ENCODE measurements around the gene AGO4. TPM values are rescaled to one million over a fixed set of nuclear protein-coding genes. Genes with fewer than 3 reads are reported as not detected.

AGO4 gene
- total and polyA plus RNA-seq, 2 experiments from 2014 or later, result 5.2 to 12.4 TPM

GRCh38 chr1:35847935-35848565, 40.2 kb downstream of the AGO4 start:
- DNase-seq (ENCODE audit: low spot score), result no peak
- Histone ChIP-seq H3K27ac (no peak overlapping the region), H3K4me3 (no peak overlapping the region), H3K9me3 (ENCODE audit: low read depth) (no peaks in the 10 kb centered on the region), H3K36me3 (replicated peaks; ENCODE audit: insufficient read depth, low read depth) (peaks cover 2% of the 10 kb centered on the region), H4K20me1 (ENCODE audit: insufficient read depth, poor library complexity, severe bottlenecking) (no peaks in the 10 kb centered on the region), H3K4me1 (ENCODE audit: insufficient read depth) (peaks cover 5% of the 10 kb centered on the region), H3K79me2 (no peaks in the 10 kb centered on the region), H3K4me2 (no peak overlapping the region), H3K9me2 (replicated peaks; ENCODE audit: insufficient read depth) (no peaks in the 10 kb centered on the region), H3K27me3 (no peaks in the 10 kb centered on the region), H2AFZ (no peak overlapping the region)
- TF ChIP-seq EZH2phosphoT487 (IDR thresholded peaks at IDR 0.05; ENCODE audit: low read depth, severe bottlenecking, unreplicated experiment) (no peak), EZH2 (IDR thresholded peaks at IDR 0.05; ENCODE audit: borderline replicate concordance) (no peak), CTCF (IDR thresholded peaks at IDR 0.05; ENCODE audit: poor library complexity) (no peak)
- 68% methylated on average over 1 of the region's 1 CpG for WGBS (ENCODE audit: low lambda C conversion rate, missing lambda C conversion rate)

- H3K4me3 ChIP-seq, result no peak overlapping the region
- TF ChIP-seq EZH2phosphoT487 (IDR thresholded peaks at IDR 0.05; ENCODE audit: low read depth, severe bottlenecking, unreplicated experiment), result no peak
- H3K27ac ChIP-seq, result no peak overlapping the region
- H3K36me3 ChIP-seq (replicated peaks; ENCODE audit: insufficient read depth, low read depth), result peaks cover 2% of the 10 kb centered on the region
- H3K9me3 ChIP-seq (ENCODE audit: low read depth), result no peaks in the 10 kb centered on the region
- no peak overlapping the region for H2AFZ ChIP-seq
- no peaks in the 10 kb centered on the region for H4K20me1 ChIP-seq (ENCODE audit: insufficient read depth, poor library complexity, severe bottlenecking)
- no peak overlapping the region for H3K4me2 ChIP-seq
- H3K4me1 ChIP-seq (ENCODE audit: insufficient read depth), result peaks cover 5% of the 10 kb centered on the region
- no peak for DNase-seq (ENCODE audit: low spot score)
- 73% methylated on average over 2 of the region's 2 CpGs for WGBS (ENCODE audit: low lambda C conversion rate, missing lambda C conversion rate)
- H3K79me2 ChIP-seq, result no peaks in the 10 kb centered on the region
- H3K27me3 ChIP-seq, result no peaks in the 10 kb centered on the region
- H3K9me2 ChIP-seq (replicated peaks; ENCODE audit: insufficient read depth), result no peaks in the 10 kb centered on the region
Observed at GRCh38 chr1:35850051-35850450, 42.2 kb downstream of the AGO4 start.

GRCh38 chr1:35850716-35851115, 42.9 kb downstream of the AGO4 start:
- no peak overlapping the region for H2AFZ ChIP-seq
- no peaks in the 10 kb centered on the region for H3K9me3 ChIP-seq (ENCODE audit: low read depth)
- no peak overlapping the region for H3K4me2 ChIP-seq
- no peaks in the 10 kb centered on the region for H4K20me1 ChIP-seq (ENCODE audit: insufficient read depth, poor library complexity, severe bottlenecking)
- H3K36me3 ChIP-seq (replicated peaks; ENCODE audit: insufficient read depth, low read depth), result peaks cover 1% of the 10 kb centered on the region
- WGBS (ENCODE audit: low lambda C conversion rate, missing lambda C conversion rate), result 93% methylated on average over 5 of the region's 5 CpGs
- H3K4me3 ChIP-seq, result no peak overlapping the region
- no peak for DNase-seq (ENCODE audit: low spot score)
- no peaks in the 10 kb centered on the region for H3K9me2 ChIP-seq (replicated peaks; ENCODE audit: insufficient read depth)
- H3K27ac ChIP-seq, result no peak overlapping the region
- no peaks in the 10 kb centered on the region for H3K27me3 ChIP-seq
- TF ChIP-seq EZH2 (IDR thresholded peaks at IDR 0.05; ENCODE audit: borderline replicate concordance) (no peak), CTCF (IDR thresholded peaks at IDR 0.05; ENCODE audit: poor library complexity) (no peak), EZH2phosphoT487 (IDR thresholded peaks at IDR 0.05; ENCODE audit: low read depth, severe bottlenecking, unreplicated experiment) (no peak)
- no peaks in the 10 kb centered on the region for H3K79me2 ChIP-seq
- H3K4me1 ChIP-seq (ENCODE audit: insufficient read depth), result peaks cover 8% of the 10 kb centered on the region

- Histone ChIP-seq H3K27ac (peak overlapping the region; percentile 52), H3K79me2 (no peaks in the 10 kb centered on the region), H4K20me1 (ENCODE audit: insufficient read depth, poor library complexity, severe bottlenecking) (no peaks in the 10 kb centered on the region), H3K4me1 (ENCODE audit: insufficient read depth) (peaks cover 12% of the 10 kb centered on the region), H3K4me2 (peak overlapping the region; percentile 21), H3K9me3 (ENCODE audit: low read depth) (no peaks in the 10 kb centered on the region), H2AFZ (no peak overlapping the region), H3K27me3 (no peaks in the 10 kb centered on the region), H3K4me3 (no peak overlapping the region), H3K9me2 (replicated peaks; ENCODE audit: insufficient read depth) (no peaks in the 10 kb centered on the region), H3K36me3 (replicated peaks; ENCODE audit: insufficient read depth, low read depth) (no peaks in the 10 kb centered on the region)
- TF ChIP-seq EZH2 (IDR thresholded peaks at IDR 0.05; ENCODE audit: borderline replicate concordance) (no peak), EZH2phosphoT487 (IDR thresholded peaks at IDR 0.05; ENCODE audit: low read depth, severe bottlenecking, unreplicated experiment) (no peak), CTCF (IDR thresholded peaks at IDR 0.05; ENCODE audit: poor library complexity) (no peak)
- no peak for DNase-seq (ENCODE audit: low spot score)
- WGBS (ENCODE audit: low lambda C conversion rate, missing lambda C conversion rate), result 74% methylated on average over 3 of the region's 3 CpGs
Observed at GRCh38 chr1:35851132-35851869, 43.5 kb downstream of the AGO4 start.

All from hepatocyte (in vitro differentiated cells).